Uterus (tissue), 2 donors: Measurements from ENCODE around the gene NQO2.

Experiments used
- CTCF ChIP-seq, 4 experiments: fragments of 200-600 bp in 2 of 4; fragments of 450-650 bp in 2 of 4; sonication (generic) in 2 of 4; IDR thresholded peaks; one replicate each; pipeline ENCODE4 v1.5.1; 2016 to 2019; ENCODE audit warnings: antibody characterized with exemption in 4 of 4, mild to moderate bottlenecking in 2 of 4, moderate library complexity in 1 of 4
- POLR2A ChIP-seq, 2 donors: fragments of 450-650 bp; IDR thresholded peaks; one replicate each; pipeline ENCODE4 v1.6.1; 2016; ENCODE audit warnings: antibody characterized with exemption in 2 of 2, mild to moderate bottlenecking in 1 of 2, moderate library complexity in 1 of 2

GRCh38 chr6:2963756-2964155 lies 35.9 kb upstream of the NQO2 start:
- TF ChIP-seq CTCF (IDR thresholded peaks at IDR 0.05) (no peak), POLR2A (IDR thresholded peaks at IDR 0.05) (no peak)
